NB4 (cell line): ENCODE data around the gene MYADM.

Experiments
- DNase-seq: peaks from one replicate; pipeline ENCODE4 v3.0.0; 2010; ENCODE audit warnings: low read depth
- H3K4me3 ChIP-seq: one replicate; pipeline ENCODE4 v1.5.1; 2011; ENCODE audit warnings: mild to moderate bottlenecking, low read depth, low read length, moderate library complexity
- MYC ChIP-seq: IDR thresholded peaks from 2 replicates; pipeline ENCODE4 v1.6.1; 2011; ENCODE audit warnings: low read depth, low read length
- POLR2A ChIP-seq: IDR thresholded peaks from 2 replicates; pipeline ENCODE4 v1.6.1; 2011; ENCODE audit warnings: mild to moderate bottlenecking; ENCODE audit not compliant: insufficient read length; ENCODE audit errors: extremely low read depth
- TF ChIP-seq, protein P1 (sequence below): IDR thresholded peaks from 2 replicates; pipeline ENCODE4 v1.6.1; 2011; ENCODE audit warnings: low read depth, low read length
- TF ChIP-seq, protein P2 (sequence below): IDR thresholded peaks from one replicate; pipeline ENCODE4 v1.5.1; 2012; ENCODE audit warnings: low read depth, low read length

Gene MYADM

DNA sequence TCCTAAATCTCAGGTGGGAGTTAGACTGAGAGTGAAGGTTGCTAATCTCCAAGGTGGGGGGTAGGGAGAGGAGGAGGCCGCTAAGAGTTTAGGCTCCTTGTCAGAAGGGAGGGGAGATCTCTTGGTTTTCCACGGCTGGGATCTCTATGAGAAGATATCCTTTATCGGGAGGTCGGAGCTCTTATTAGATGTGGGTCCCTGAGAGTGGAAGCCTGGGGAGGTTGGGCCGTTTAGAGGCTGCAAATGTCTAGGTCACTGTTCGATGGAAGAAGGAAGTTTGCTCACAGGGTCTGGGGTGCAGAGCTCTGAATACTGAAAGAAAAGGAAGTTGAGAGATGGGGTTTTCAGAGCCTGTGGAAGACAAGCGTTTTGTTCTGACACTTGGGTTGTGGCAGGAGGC lies 3.8 kb downstream of the MYADM start:
- TF ChIP-seq, protein P1, sequence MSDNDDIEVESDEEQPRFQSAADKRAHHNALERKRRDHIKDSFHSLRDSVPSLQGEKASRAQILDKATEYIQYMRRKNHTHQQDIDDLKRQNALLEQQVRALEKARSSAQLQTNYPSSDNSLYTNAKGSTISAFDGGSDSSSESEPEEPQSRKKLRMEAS: no peak
- TF ChIP-seq POLR2A (no peak), MYC (no peak)
- TF ChIP-seq, protein P2, sequence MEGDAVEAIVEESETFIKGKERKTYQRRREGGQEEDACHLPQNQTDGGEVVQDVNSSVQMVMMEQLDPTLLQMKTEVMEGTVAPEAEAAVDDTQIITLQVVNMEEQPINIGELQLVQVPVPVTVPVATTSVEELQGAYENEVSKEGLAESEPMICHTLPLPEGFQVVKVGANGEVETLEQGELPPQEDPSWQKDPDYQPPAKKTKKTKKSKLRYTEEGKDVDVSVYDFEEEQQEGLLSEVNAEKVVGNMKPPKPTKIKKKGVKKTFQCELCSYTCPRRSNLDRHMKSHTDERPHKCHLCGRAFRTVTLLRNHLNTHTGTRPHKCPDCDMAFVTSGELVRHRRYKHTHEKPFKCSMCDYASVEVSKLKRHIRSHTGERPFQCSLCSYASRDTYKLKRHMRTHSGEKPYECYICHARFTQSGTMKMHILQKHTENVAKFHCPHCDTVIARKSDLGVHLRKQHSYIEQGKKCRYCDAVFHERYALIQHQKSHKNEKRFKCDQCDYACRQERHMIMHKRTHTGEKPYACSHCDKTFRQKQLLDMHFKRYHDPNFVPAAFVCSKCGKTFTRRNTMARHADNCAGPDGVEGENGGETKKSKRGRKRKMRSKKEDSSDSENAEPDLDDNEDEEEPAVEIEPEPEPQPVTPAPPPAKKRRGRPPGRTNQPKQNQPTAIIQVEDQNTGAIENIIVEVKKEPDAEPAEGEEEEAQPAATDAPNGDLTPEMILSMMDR: no peak
- peak; percentile 81 for DNase-seq
- peak overlapping the region; percentile 74 for H3K4me3 ChIP-seq

DNA sequence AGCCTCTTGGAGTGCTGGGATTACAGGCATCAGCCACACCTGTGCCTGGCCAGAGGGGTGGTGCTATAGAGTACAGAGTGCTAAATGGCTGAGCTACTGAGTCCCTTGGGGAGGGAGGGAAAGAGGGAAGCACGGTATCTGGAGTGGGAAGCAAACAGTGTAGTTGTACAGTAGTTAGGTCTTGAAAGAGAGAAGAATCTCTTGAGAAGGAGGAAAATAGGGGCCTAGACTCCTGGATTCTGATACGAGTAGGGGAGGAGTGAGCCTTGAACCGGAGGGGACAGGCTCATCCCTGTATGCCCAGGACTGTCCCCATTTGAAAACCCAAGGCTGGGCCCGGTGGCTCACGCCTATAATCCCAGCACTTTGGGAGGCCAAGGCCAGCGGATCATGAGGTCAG lies 5.1 kb downstream of the MYADM start:
- TF ChIP-seq POLR2A (no peak), MYC (no peak)
- TF ChIP-seq, protein P1: no peak
- TF ChIP-seq, protein P2: no peak
- DNase-seq: no peak
- no peak overlapping the region for H3K4me3 ChIP-seq

DNA sequence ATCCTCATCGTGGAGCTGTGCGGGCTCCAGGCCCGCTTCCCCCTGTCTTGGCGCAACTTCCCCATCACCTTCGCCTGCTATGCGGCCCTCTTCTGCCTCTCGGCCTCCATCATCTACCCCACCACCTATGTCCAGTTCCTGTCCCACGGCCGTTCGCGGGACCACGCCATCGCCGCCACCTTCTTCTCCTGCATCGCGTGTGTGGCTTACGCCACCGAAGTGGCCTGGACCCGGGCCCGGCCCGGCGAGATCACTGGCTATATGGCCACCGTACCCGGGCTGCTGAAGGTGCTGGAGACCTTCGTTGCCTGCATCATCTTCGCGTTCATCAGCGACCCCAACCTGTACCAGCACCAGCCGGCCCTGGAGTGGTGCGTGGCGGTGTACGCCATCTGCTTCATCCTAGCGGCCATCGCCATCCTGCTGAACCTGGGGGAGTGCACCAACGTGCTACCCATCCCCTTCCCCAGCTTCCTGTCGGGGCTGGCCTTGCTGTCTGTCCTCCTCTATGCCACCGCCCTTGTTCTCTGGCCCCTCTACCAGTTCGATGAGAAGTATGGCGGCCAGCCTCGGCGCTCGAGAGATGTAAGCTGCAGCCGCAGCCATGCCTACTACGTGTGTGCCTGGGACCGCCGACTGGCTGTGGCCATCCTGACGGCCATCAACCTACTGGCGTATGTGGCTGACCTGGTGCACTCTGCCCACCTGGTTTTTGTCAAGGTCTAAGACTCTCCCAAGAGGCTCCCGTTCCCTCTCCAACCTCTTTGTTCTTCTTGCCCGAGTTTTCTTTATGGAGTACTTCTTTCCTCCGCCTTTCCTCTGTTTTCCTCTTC lies 6.3 kb downstream of the MYADM start:
- no peak for DNase-seq
- no peak overlapping the region for H3K4me3 ChIP-seq
- TF ChIP-seq, protein P1: no peak
- TF ChIP-seq, protein P2: no peak
- TF ChIP-seq MYC (no peak), POLR2A (no peak)

DNA sequence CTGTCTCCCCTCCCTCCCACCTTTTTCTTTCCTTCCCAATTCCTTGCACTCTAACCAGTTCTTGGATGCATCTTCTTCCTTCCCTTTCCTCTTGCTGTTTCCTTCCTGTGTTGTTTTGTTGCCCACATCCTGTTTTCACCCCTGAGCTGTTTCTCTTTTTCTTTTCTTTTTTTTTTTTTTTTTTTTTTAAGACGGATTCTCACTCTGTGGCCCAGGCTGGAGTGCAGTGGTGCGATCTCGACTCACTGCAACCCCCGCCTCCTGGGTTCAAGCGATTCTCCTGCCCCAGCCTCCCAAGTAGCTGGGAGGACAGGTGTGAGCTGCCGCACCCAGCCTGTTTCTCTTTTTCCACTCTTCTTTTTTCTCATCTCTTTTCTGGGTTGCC lies 6.9 kb downstream of the MYADM start:
- DNase-seq: no peak
- H3K4me3 ChIP-seq: no peak overlapping the region
- no peak for TF ChIP-seq POLR2A
- TF ChIP-seq, protein P1: no peak
- TF ChIP-seq MYC: no peak
- TF ChIP-seq, protein P2: no peak

DNA sequence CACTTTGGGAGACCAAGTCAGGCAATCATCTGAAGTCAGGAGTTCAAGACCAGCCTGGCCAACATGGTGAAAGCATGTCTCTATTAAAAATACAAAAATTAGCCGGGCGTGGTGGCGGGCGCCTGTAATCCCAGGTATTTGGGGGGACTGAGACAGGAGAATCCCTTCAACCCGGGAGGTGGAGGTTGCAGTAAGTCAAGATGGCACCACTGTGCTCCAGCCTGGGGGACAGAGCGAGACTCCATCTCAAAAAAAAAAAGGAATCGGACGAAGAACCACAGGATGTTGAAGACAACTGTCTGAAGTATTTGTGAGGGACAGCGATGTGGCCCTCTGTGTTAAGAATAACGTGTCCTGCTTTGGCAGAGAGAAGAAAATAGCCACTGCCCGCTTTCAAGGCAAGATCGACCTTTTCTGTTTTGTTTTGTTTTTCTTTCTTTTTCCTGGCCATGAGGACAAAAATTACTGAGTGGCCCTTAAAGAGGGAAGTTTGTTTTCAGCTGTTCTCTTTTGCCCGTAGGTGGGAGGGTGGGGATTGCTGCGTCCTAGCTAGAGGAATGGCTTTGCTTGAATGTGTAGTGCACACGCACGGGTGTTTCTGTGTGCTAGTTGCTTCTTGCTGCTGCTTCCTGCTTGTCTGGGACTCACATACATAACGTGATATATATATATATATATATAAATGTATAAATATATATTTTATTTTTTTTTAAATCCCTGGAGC lies 8.1 kb downstream of the MYADM start:
- TF ChIP-seq, protein P1: no peak
- TF ChIP-seq POLR2A (no peak), MYC (no peak)
- TF ChIP-seq, protein P2: no peak
- DNase-seq: no peak
- H3K4me3 ChIP-seq: no peak overlapping the region
